Omental fat pad (tissue), 4 donors: Measurements from ENCODE around the gene TLL2. TPM values are rescaled to one million over a fixed set of nuclear protein-coding genes. Genes with fewer than 3 reads are reported as not detected.

Experiments used
- ATAC-seq: fragments of 150-250 bp; one replicate; pipeline ENCODE4 v1.9.1; 2016; ENCODE audit warnings: mild to moderate bottlenecking, moderate library complexity; ENCODE audit not compliant: low FRiP score
- DNase-seq: peaks from one replicate; pipeline ENCODE4 v3.0.0-alpha.2; 2019; ENCODE audit warnings: low spot score
- total RNA-seq, 4 donors: library from RNA; depleted of rRNA; stranded (reverse); fragments of >200 nt; gene quantifications; one replicate each; pipeline ENCODE4 v1.1.0, GENCODE V29; 2016
- TF ChIP-seq, protein P1 (sequence below), 3 donors: fragments of 450-650 bp; IDR thresholded peaks; one replicate each; pipeline ENCODE4 v1.5.1; 2016 to 2017; ENCODE audit warnings: antibody characterized with exemption in 3 of 3, mild to moderate bottlenecking in 3 of 3, moderate library complexity in 2 of 3

TLL2 gene
- total RNA-seq, 4 donors from 2014 or later: 0.16 TPM; not detected in 3

DNA sequence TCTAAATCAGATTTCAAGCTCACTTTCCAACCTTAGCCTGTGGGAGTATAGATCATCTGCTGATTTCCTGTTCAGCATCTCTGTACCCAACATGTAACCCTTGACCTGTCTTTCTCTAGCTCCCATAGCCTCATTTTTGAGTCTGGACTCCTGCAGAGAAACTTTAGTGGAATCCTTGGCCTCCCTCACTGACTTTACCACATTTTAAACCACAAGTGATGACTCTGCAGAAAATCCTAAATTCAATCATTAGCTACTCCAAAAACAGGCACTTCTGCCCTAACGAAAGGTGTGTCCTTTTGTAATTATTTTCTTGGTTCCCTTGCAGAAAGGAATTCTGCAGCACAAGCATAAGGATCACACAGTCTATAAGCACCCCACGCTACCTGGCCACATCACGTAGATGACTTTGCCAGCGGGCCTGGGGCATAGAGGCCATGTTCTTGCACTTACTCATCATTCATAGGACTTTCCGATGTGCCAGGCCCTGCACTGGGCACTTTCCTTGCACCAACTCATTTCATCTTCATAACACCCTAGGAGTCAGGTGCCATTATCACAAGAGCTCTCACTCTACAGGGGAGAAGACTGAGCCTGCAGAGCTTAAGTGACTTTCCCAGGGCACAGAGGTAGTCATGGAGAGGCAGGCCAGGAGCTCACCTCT is 97.7 kb downstream of the TLL2 start:
- ATAC-seq: no peak

DNA sequence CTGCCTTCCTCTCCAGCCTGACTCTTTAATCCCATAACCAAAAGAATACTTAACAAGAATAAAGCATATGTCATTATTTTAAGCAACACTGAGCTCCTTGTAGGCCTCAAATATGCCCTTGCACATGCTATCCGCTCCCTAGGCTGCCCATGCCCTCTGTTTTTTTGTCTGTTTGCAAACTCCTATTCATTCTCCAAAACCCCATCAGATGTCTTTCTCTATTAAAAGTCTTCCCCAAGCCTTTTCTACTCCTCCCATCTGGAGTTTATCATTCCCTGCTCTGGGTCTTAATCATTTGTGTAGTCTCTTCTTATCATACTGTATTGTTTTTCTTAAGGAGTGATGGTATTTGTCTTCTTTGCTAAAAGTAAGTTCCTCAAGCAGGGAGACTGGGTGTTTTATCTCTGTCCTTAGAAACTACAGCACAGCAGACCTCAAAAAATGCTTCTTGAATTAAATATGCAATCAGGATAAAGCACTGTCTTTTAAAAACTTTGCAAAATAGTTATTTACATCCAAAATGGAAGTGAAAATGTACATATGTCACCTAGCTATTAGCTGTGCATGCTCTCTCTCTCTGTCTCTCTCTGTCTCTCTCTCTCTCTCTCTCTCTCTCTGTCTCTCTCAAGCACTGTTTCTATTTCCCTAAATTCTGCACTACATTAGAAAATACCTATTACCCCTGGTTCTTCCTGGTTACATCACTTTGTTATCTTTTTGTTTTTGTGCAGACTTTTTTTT is 98.4 kb downstream of the TLL2 start:
- DNase-seq (no peak), ATAC-seq (no peak)
- TF ChIP-seq, protein P1, sequence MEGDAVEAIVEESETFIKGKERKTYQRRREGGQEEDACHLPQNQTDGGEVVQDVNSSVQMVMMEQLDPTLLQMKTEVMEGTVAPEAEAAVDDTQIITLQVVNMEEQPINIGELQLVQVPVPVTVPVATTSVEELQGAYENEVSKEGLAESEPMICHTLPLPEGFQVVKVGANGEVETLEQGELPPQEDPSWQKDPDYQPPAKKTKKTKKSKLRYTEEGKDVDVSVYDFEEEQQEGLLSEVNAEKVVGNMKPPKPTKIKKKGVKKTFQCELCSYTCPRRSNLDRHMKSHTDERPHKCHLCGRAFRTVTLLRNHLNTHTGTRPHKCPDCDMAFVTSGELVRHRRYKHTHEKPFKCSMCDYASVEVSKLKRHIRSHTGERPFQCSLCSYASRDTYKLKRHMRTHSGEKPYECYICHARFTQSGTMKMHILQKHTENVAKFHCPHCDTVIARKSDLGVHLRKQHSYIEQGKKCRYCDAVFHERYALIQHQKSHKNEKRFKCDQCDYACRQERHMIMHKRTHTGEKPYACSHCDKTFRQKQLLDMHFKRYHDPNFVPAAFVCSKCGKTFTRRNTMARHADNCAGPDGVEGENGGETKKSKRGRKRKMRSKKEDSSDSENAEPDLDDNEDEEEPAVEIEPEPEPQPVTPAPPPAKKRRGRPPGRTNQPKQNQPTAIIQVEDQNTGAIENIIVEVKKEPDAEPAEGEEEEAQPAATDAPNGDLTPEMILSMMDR (IDR thresholded peaks at IDR 0.05): no peak

More for the DNA sequence above, 97.7 kb downstream of the TLL2 start:
- TF ChIP-seq, protein P1 (IDR thresholded peaks at IDR 0.05): no peak
- no peak for DNase-seq

DNA sequence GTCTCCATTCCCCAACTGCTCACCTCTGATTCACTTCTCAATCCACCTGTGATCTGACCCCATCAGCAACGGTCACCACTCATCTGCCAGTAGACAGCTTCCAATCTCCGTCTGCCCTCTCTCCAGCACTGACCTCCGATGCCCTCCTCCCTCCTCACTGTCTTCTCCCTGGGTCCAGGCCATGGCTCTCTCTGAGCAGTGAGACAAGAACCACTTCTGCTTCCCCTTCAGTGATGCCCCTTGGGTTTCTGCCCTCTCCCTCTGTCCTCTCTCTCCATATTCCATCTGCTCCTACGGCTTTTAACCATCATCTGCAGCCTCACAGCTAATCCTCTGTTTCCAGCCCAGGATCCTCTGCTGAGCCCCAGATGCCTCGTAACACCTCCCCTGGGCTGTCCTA is 99.4 kb downstream of the TLL2 start:
- no peak for DNase-seq
- TF ChIP-seq, protein P1 (IDR thresholded peaks at IDR 0.05): no peak
- no peak for ATAC-seq

- TF ChIP-seq, protein P1 (IDR thresholded peaks at IDR 0.05): no peak
- no peak for DNase-seq
- no peak for ATAC-seq
These were observed 100.5 kb downstream of the TLL2 start for GRCh38 chr10:96413151-96413787.

GRCh38 chr10:96411716-96412320 is 101.9 kb downstream of the TLL2 start:
- DNase-seq (no peak), ATAC-seq (no peak)
- TF ChIP-seq, protein P1 (IDR thresholded peaks at IDR 0.05): no peak

DNA sequence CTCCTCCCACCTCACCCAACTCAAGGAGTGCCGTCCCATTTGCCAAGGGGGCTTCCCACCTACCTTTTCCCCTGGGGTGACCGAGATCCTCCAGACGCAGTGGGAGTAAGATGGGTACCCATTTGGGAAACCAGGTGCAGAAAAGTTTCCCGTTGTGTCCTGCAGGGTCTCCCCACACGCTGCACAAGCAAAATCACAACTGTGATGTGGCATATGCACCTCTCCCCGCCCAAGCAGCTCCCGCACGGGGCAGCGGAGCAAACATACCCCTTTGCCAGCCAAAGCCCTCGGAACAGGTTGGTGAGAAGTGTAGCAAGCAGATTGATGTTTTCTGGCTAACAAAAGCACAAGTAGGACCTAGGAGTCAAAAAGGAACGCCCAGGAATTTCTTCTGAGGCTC is 103.4 kb downstream of the TLL2 start:
- TF ChIP-seq, protein P1 (IDR thresholded peaks at IDR 0.05): no peak
- ATAC-seq (no peak), DNase-seq (no peak)
